ENCODE measurements around the gene FBXL20.

GRCh38 chr17:39364236-39365025, 37.0 kb downstream of the FBXL20 start:
- TF ChIP-seq ZNF311 (tag by site-specific recombination; IDR thresholded peaks at IDR 0.05; ENCODE audit: borderline replicate concordance) (no peak), CTCF (tag by site-specific recombination; IDR thresholded peaks at IDR 0.05) (no peak), ZNF10 (tag by site-specific recombination; IDR thresholded peaks at IDR 0.05) (no peak), ZNF645 (tag by site-specific recombination; IDR thresholded peaks at IDR 0.05) (no peak), ZNF707 (tag by site-specific recombination; IDR thresholded peaks at IDR 0.05) (no peak), ZNF449 (tag by site-specific recombination; IDR thresholded peaks at IDR 0.05) (no peak), ZBTB7A (tag by site-specific recombination; IDR thresholded peaks at IDR 0.05; ENCODE audit: low read depth) (no peak), PRDM10 (tag by site-specific recombination; IDR thresholded peaks at IDR 0.05) (no peak), RBAK (tag by site-specific recombination; IDR thresholded peaks at IDR 0.05) (no peak)

Data from HEK293 (cell line).